Adrenal gland (tissue), 12 donors: ENCODE data around the gene PCDH18. TPM values are rescaled to one million over a fixed set of nuclear protein-coding genes. Genes with fewer than 3 reads are reported as not detected.

ENCODE experiments used
- DNase-seq, 7 donors: peaks; one replicate each; pipeline ENCODE4 v3.0.0-alpha.2; 2019 to 2020
- H3K27ac ChIP-seq, 5 donors: fragments of 200-600 bp; sonication (generic) in 4 of 5; 1 replicate in 3 of 5; 2 replicates in 2 of 5; pipeline versions ENCODE4 v1.5.1 to v1.8.0; 2016 to 2020; ENCODE audit warnings: mild to moderate bottlenecking in 1 of 5
- H3K27me3 ChIP-seq: fragments of 200-600 bp; 2 replicates; pipeline ENCODE4 v1.8.0; 2021
- H3K36me3 ChIP-seq, 2 donors: fragments of 200-600 bp; replicated peaks in 1 of 2; 1 replicate in 1 of 2; 2 replicates in 1 of 2; pipeline versions ENCODE4 v1.5.1 to v1.8.0; 2018 to 2022
- H3K4me1 ChIP-seq, 2 donors: fragments of 200-600 bp; replicated peaks in 1 of 2; 1 replicate in 1 of 2; 2 replicates in 1 of 2; pipeline versions ENCODE4 v1.5.1 to v1.8.0; 2018 to 2021
- H3K4me3 ChIP-seq, 4 donors: fragments of 200-600 bp; sonication (generic) in 3 of 4; one replicate each; pipeline ENCODE4 v1.5.1; 2016 to 2018
- H3K9me3 ChIP-seq, 3 donors: fragments of 200-600 bp; sonication (generic) in 1 of 3; replicated peaks in 1 of 3; 1 replicate in 2 of 3; 2 replicates in 1 of 3; pipeline versions ENCODE4 v1.5.1 to v1.8.0; 2016 to 2021
- CTCF ChIP-seq, 6 experiments: fragments of 450-650 bp in 4 of 6; fragments of 200-600 bp in 2 of 6; sonication (generic) in 1 of 6; IDR thresholded peaks; 1 replicate in 5 of 6; 2 replicates in 1 of 6; pipeline versions ENCODE4 v1.5.1 to v1.8.0; 2016 to 2021; ENCODE audit warnings: antibody characterized with exemption in 6 of 6, mild to moderate bottlenecking in 2 of 6, moderate library complexity in 1 of 6
- POLR2A ChIP-seq, 2 donors: fragments of 450-650 bp; IDR thresholded peaks; one replicate each; pipeline ENCODE4 v1.6.1; 2017; ENCODE audit warnings: antibody characterized with exemption in 2 of 2, mild to moderate bottlenecking in 2 of 2, moderate library complexity in 1 of 2
- intact Hi-C, 2 donors: fragments of 100-400 bp; cut with DNase I; formaldehyde crosslinking; loops; one replicate each; pipeline versions ENCODE4 v1.14.1 to v1.15.0; 2022 to 2023
- polyA plus RNA-seq, 3 donors: library from polyadenylated mRNA; stranded (reverse); fragments of 200-250 nt in 2 of 3; fragments of 350-450 nt in 1 of 3; fragmentation: Illumina TruSeq in 1 of 3; extraction: RNeasy Lipid Tissue Mini Kit (QIAGEN cat#74804) in 1 of 3; gene quantifications; one replicate each; pipeline ENCODE4 v1.2.3, GENCODE V29; 2013 to 2014
- total RNA-seq, 9 donors: library from RNA; depleted of rRNA in 4 of 9; stranded (reverse); fragments of >200 nt in 4 of 9; fragments of 120-200 nt in 1 of 9; fragmentation: NEBNext Ultra II Directional in 1 of 9; extraction: Animal tissue kit (Norgen Biotek cat#: 25700) in 1 of 9; gene quantifications; one replicate each; pipeline versions ENCODE4 v1.1.0 to v1.2.4, GENCODE V29; 2013 to 2023
- donor health status: healthy with polysubstance abuse.
- donor health status: Bipolar disorder and iron deficiency.
- donor health status: DM: yes; HTN: yes; CAD: no.
- donor health status: DM: no; HTN: no; CAD: no.
- donor health status: DM: no; HTN: no; CAD: no.
- donor health status: DM: yes; HTN: yes; CAD: no.

Gene PCDH18
- total and polyA plus RNA-seq, 12 donors, result 2.6 to 54.7 (median 8.5) TPM

- H3K4me3 ChIP-seq, result no peak overlapping the region
- no peak overlapping the region for H3K27ac ChIP-seq
- no peaks in the 10 kb centered on the region for H3K36me3 ChIP-seq
- DNase-seq, result no peak
- H3K9me3 ChIP-seq, result no peaks in the 10 kb centered on the region
- H3K27me3 ChIP-seq, result no peaks in the 10 kb centered on the region
- intact Hi-C loops, result no loop called here
- TF ChIP-seq CTCF (IDR thresholded peaks at IDR 0.05) (no peak), POLR2A (IDR thresholded peaks at IDR 0.05) (no peak)
- no peaks in the 10 kb centered on the region for H3K4me1 ChIP-seq
These were observed 61.5 kb downstream of the PCDH18 start for GRCh38 chr4:137470806-137471205.
